Trophoblast cell (in vitro differentiated cells and primary cell): Measurements from ENCODE around the gene NUDT4B.
"Not testable (repeated sequence)": the region's sequence is repeated elsewhere in the genome, so short reads cannot be mapped to it uniquely, and the experiment has no call there.

Experiments used
- DNase-seq, 2 donors: peaks; one replicate each; pipeline ENCODE4 v3.0.0-alpha.2; 2016
- H2AFZ ChIP-seq: 2 replicates; pipeline ENCODE4 v1.6.1; 2013; ENCODE audit warnings: low read length, moderate library complexity, mild to moderate bottlenecking; ENCODE audit not compliant: insufficient read depth, poor library complexity
- H2AK5ac ChIP-seq: 2 replicates; pipeline ENCODE4 v1.6.1; 2013; ENCODE audit warnings: mild to moderate bottlenecking, low read length
- H2BK120ac ChIP-seq: 2 replicates; pipeline ENCODE4 v1.6.1; 2013; ENCODE audit warnings: low read length, mild to moderate bottlenecking, moderate library complexity; ENCODE audit not compliant: insufficient read depth, poor library complexity
- H2BK12ac ChIP-seq: 2 replicates; pipeline ENCODE4 v1.6.1; 2013; ENCODE audit warnings: mild to moderate bottlenecking, low read length, moderate library complexity
- H2BK5ac ChIP-seq: 2 replicates; pipeline ENCODE4 v1.6.1; 2013; ENCODE audit warnings: low read length, low read depth, moderate library complexity, mild to moderate bottlenecking; ENCODE audit not compliant: poor library complexity
- H3K14ac ChIP-seq: 2 replicates; pipeline ENCODE4 v1.6.1; 2013; ENCODE audit warnings: mild to moderate bottlenecking, low read length
- H3K18ac ChIP-seq: 2 replicates; pipeline ENCODE4 v1.6.1; 2013; ENCODE audit warnings: mild to moderate bottlenecking, low read length
- H3K23ac ChIP-seq: 2 replicates; pipeline ENCODE4 v1.6.1; 2013; ENCODE audit warnings: low read length
- H3K27ac ChIP-seq: 2 replicates; pipeline ENCODE4 v1.5.1; 2013; ENCODE audit warnings: low read depth, mild to moderate bottlenecking, inconsistent platforms, low read length, moderate library complexity
- H3K27me3 ChIP-seq: 2 replicates; pipeline ENCODE4 v1.6.1; 2013; ENCODE audit warnings: inconsistent platforms, mild to moderate bottlenecking, low read length, moderate library complexity; ENCODE audit not compliant: insufficient read depth
- H3K36me3 ChIP-seq, 2 experiments: 1 replicate in 1 of 2; 2 replicates in 1 of 2; pipeline ENCODE4 v1.6.1; 2013; ENCODE audit warnings: low read length in 2 of 2, mild to moderate bottlenecking in 2 of 2, moderate library complexity in 1 of 2; ENCODE audit not compliant: insufficient read depth in 2 of 2, control insufficient read depth in 1 of 2
- H3K4ac ChIP-seq: 2 replicates; pipeline ENCODE4 v1.6.1; 2013; ENCODE audit warnings: low read depth, mild to moderate bottlenecking, low read length, moderate library complexity
- H3K4me1 ChIP-seq, 2 experiments: 1 replicate in 1 of 2; 2 replicates in 1 of 2; pipeline ENCODE4 v1.6.1; 2013; ENCODE audit warnings: low read length in 2 of 2, mild to moderate bottlenecking in 2 of 2, moderate library complexity in 1 of 2; ENCODE audit not compliant: insufficient read depth in 2 of 2, control insufficient read depth in 1 of 2
- H3K4me2 ChIP-seq: 2 replicates; pipeline ENCODE4 v1.6.1; 2013; ENCODE audit warnings: inconsistent platforms, mild to moderate bottlenecking, low read length, moderate library complexity
- H3K4me3 ChIP-seq: 2 replicates; pipeline ENCODE4 v1.5.1; 2013; ENCODE audit warnings: mild to moderate bottlenecking, low read depth, low read length, inconsistent platforms
- H3K79me1 ChIP-seq: one replicate; pipeline ENCODE4 v1.6.1; 2013; ENCODE audit warnings: low read length
- H3K79me2 ChIP-seq: 2 replicates; pipeline ENCODE4 v1.6.1; 2013; ENCODE audit warnings: low read length, mild to moderate bottlenecking; ENCODE audit not compliant: control insufficient read depth, insufficient read depth, poor library complexity
- H3K9ac ChIP-seq: 2 replicates; pipeline ENCODE4 v1.6.1; 2013; ENCODE audit warnings: mild to moderate bottlenecking, low read length
- H3K9me3 ChIP-seq: 2 replicates; pipeline ENCODE4 v1.6.1; 2013; ENCODE audit warnings: low read depth, mild to moderate bottlenecking, control low read depth, inconsistent platforms, low read length; ENCODE audit not compliant: insufficient read depth
- H4K12ac ChIP-seq: 2 replicates; pipeline ENCODE4 v1.6.1; 2013; ENCODE audit warnings: low read depth, mild to moderate bottlenecking, low read length, moderate library complexity
- H4K8ac ChIP-seq: 2 replicates; pipeline ENCODE4 v1.6.1; 2013; ENCODE audit warnings: low read depth, mild to moderate bottlenecking, low read length, moderate library complexity
- H4K91ac ChIP-seq: one replicate; pipeline ENCODE4 v1.6.1; 2013; ENCODE audit warnings: low read depth, mild to moderate bottlenecking, low read length, moderate library complexity
- WGBS: extraction: QIAGEN DNeasy Blood & Tissue Kit; methylation state at CpG from one replicate; pipeline ENCODE4 v1.1.7; 2013; ENCODE audit warnings: missing lambda C conversion rate; ENCODE audit not compliant: insufficient read length, insufficient coverage; ENCODE audit errors: extremely low coverage; 5-methylcytosine and 5-hydroxymethylcytosine counted together

Gene NUDT4B

GRCh38 chr1:148775263-148775662 is 26.7 kb downstream of the NUDT4B start:
- not testable (repeated sequence) for DNase-seq, H3K4me1 ChIP-seq, H4K8ac ChIP-seq, H3K36me3 ChIP-seq, H3K79me1 ChIP-seq, H3K27ac ChIP-seq, H3K9me3 ChIP-seq, H3K23ac ChIP-seq, H4K12ac ChIP-seq, H2BK120ac ChIP-seq, H3K79me2 ChIP-seq, H3K18ac ChIP-seq, H3K4me2 ChIP-seq, H2BK5ac ChIP-seq, H4K91ac ChIP-seq, H3K4ac ChIP-seq, H2AK5ac ChIP-seq, H3K27me3 ChIP-seq, H2BK12ac ChIP-seq, H3K9ac ChIP-seq, H3K4me3 ChIP-seq, H2AFZ ChIP-seq, H3K14ac ChIP-seq
- WGBS: no CpG with 5 or more reads among the region's 2 CpGs

GRCh38 chr1:148777649-148778048 is 29.1 kb downstream of the NUDT4B start:
- H3K9me3 ChIP-seq, H3K4ac ChIP-seq, H3K18ac ChIP-seq, H3K79me1 ChIP-seq, H2AK5ac ChIP-seq, H2BK5ac ChIP-seq, H4K91ac ChIP-seq, H3K9ac ChIP-seq, H3K4me2 ChIP-seq, H3K23ac ChIP-seq, H2BK12ac ChIP-seq, H3K27ac ChIP-seq, H3K14ac ChIP-seq, H4K8ac ChIP-seq, H3K27me3 ChIP-seq, H2AFZ ChIP-seq, H3K4me1 ChIP-seq, H4K12ac ChIP-seq, H3K36me3 ChIP-seq, H3K4me3 ChIP-seq, DNase-seq, H3K79me2 ChIP-seq, H2BK120ac ChIP-seq: not testable (repeated sequence)
- no CpG with 5 or more reads among the region's 1 CpG for WGBS

GRCh38 chr1:148780404-148780803 is 31.8 kb downstream of the NUDT4B start:
- H3K4me3 ChIP-seq, H2BK120ac ChIP-seq, H3K9ac ChIP-seq, H4K12ac ChIP-seq, H3K4me2 ChIP-seq, H3K23ac ChIP-seq, H3K79me1 ChIP-seq, H4K8ac ChIP-seq, H4K91ac ChIP-seq, H3K27me3 ChIP-seq, H2AK5ac ChIP-seq, H2AFZ ChIP-seq, H3K36me3 ChIP-seq, H2BK5ac ChIP-seq, H3K18ac ChIP-seq, H3K14ac ChIP-seq, H3K27ac ChIP-seq, DNase-seq, H3K4ac ChIP-seq, H3K79me2 ChIP-seq, H2BK12ac ChIP-seq, H3K9me3 ChIP-seq, H3K4me1 ChIP-seq: not testable (repeated sequence)
- WGBS: no CpG with 5 or more reads among the region's 1 CpG

- not testable (repeated sequence) for H3K18ac ChIP-seq, H3K14ac ChIP-seq, H3K79me2 ChIP-seq, H3K27me3 ChIP-seq, H3K27ac ChIP-seq, H3K9ac ChIP-seq, H3K36me3 ChIP-seq, H2BK5ac ChIP-seq, H3K4me2 ChIP-seq, H3K4ac ChIP-seq, DNase-seq, H3K79me1 ChIP-seq, H3K23ac ChIP-seq, H2AK5ac ChIP-seq, H3K4me3 ChIP-seq, H2BK120ac ChIP-seq, H4K8ac ChIP-seq, H3K9me3 ChIP-seq, H3K4me1 ChIP-seq, H4K12ac ChIP-seq, H2AFZ ChIP-seq, H2BK12ac ChIP-seq, H4K91ac ChIP-seq
- no CpG with 5 or more reads among the region's 23 CpGs for WGBS
Measured at GRCh38 chr1:148791543-148792099, 43.0 kb downstream of the NUDT4B start.
